Measurements from ENCODE around the gene CACFD1. TPM values are rescaled to one million over a fixed set of nuclear protein-coding genes. Genes with fewer than 3 reads are reported as not detected.

The CACFD1 gene
- total and polyA plus RNA-seq, 9 of the 15 experiments (the other 6 are each of a cell fraction or from before 2014, with no cell fraction given) = 0.11 to 1.4 (median 1.1) TPM; not detected in 2

DNA sequence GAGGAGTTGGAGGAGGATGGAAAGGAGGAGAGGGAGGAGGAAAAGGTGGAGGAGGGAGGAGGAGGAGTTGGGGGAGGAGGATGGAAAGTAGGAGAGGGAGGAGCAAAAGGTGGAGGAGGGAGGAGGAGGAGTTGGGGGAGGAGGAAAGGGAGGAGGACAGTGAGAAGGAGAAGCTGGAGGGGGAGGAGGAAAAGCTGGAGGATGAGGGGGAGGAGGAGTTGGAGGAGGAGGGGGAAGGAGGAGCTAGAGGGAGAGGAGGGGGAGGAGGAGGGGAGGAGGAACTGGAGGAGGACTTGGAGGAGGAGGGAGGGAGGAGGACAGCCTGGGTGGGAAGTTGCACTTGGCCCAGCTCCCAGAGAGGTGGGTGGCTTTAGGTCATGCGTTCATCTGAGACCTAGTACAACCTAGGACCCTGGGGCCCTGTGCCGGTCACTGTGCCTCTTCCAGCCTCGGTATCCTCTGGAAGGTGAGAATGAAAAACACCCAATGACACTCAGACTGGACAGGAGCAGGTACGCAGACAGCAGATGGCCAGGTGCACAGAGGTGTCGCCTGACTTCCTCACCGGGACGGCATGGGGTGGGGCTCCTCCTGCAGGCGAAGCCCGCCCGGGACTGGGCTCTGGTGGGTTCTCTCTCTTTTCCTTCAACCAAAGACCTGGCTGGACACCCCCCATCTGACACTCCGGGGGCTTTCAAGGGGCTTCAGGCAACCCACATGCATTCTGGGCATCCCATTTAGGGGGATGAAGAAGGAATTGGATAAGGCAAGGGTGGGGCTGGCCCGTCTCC, 31.3 kb downstream of the CACFD1 start:
- CTCF ChIA-PET (ENCODE audit: low intra/inter-chr PET ratio) = interaction anchor here (0.6 kb wide), 1 partner anchor 1221 kb away, joined by 4 read pairs; no protein-coding TSS in a partner anchor
- H4K20me1 ChIP-seq (replicated peaks; ENCODE audit: control insufficient read depth, insufficient read depth, low read length) = no peaks in the 10 kb centered on the region
- H3K79me2 ChIP-seq (ENCODE audit: control insufficient read depth, insufficient read depth, low read length) = no peaks in the 10 kb centered on the region
- H3K9me3 ChIP-seq (replicated peaks; ENCODE audit: control insufficient read depth, insufficient read depth, low read depth, low read length) = no peaks in the 10 kb centered on the region; the same call in 1 of the 2 replicates
- DNase-seq (ENCODE audit: extremely low read depth in 1 of 4, low spot score in 3 of 4) (no peak), FAIRE-seq (no peak), ATAC-seq (no peak)
- peaks cover 0 to 43% of the 10 kb centered on the region in 2 experiments; a peak in 3 of 5 replicates for H3K4me1 ChIP-seq (replicated peaks in 1 of 2; ENCODE audit: control insufficient read depth in 2 of 2, insufficient read depth in 2 of 2, low read length in 2 of 2)
- H3K27me3 ChIP-seq (ENCODE audit: control insufficient read depth in 2 of 2, insufficient read depth in 2 of 2, low read length in 2 of 2) = peaks cover 32 to 88% of the 10 kb centered on the region in 2 experiments; a peak in 4 of 5 replicates
- H3K4me2 ChIP-seq (ENCODE audit: insufficient read depth, low read length) = no peak overlapping the region
- POLR2A ChIA-PET = no interaction called here
- 13% methylated on average over 10 of the region's 12 CpGs for WGBS (ENCODE audit: insufficient coverage, low coverage, missing lambda C conversion rate)
- H3K9ac ChIP-seq (ENCODE audit: insufficient read depth in 1 of 2, low read depth in 2 of 2, low read length in 2 of 2) = no peak overlapping the region
- no peak overlapping the region for H2AFZ ChIP-seq (ENCODE audit: low read depth, low read length)
- no peak overlapping the region for H3K27ac ChIP-seq (ENCODE audit: extremely low read depth, low read depth, low read length)
- H3K4me3 ChIP-seq = no peak overlapping the region
- no TSS peak for BruUV-seq (replicated peaks)
- no peaks in the 10 kb centered on the region for H3K9me1 ChIP-seq (ENCODE audit: control insufficient read depth, insufficient read depth, low read length)
- intact Hi-C loops (cut with micrococcal nuclease) (no loop called here), in situ Hi-C loops (cut with MboI) (no loop called here)
- no peaks in the 10 kb centered on the region for H3K36me3 ChIP-seq (ENCODE audit: control insufficient read depth, insufficient read depth, low read length)
- TF ChIP-seq EGR1 (conservative IDR thresholded peaks at IDR 0.05) (0 out of 2 replicates have a peak, but pooled peaks have one; percentile 20), ZNF79 (CRISPR knock-in tag; IDR thresholded peaks at IDR 0.05; ENCODE audit: low read depth) (no peak), ZNF263 (CRISPR knock-in tag; IDR thresholded peaks at IDR 0.05; ENCODE audit: borderline replicate concordance) (peak; percentile 97)

DNA sequence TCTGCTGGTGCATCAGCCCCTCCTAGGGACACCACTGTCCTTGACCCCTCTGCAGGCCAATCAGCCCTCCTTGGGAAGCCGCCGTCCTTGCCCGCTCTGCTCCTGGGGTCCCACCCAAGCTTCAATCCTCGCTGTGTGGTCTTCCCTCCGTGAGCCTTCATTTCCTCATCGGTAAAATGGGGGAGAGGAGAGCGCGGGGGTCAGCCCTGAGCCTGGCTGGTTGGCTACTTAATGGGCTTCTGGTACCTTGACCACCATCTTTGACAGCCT, 31.8 kb downstream of the CACFD1 start:
- CTCF ChIA-PET (ENCODE audit: low intra/inter-chr PET ratio) = interaction anchor here (0.6 kb wide), 1 partner anchor 1222 kb away, joined by 4 read pairs; no protein-coding TSS in a partner anchor
- POLR2A ChIA-PET = no interaction called here
- in situ Hi-C loops (cut with MboI) = no loop called here
- H3K9me3 ChIP-seq (replicated peaks; ENCODE audit: control insufficient read depth, insufficient read depth, low read depth, low read length) = no peaks in the 10 kb centered on the region; the same call in 1 of the 2 replicates
- peaks cover 0 to 40% of the 10 kb centered on the region in 2 experiments; a peak in 2 of 5 replicates for H3K4me1 ChIP-seq (replicated peaks in 1 of 2; ENCODE audit: control insufficient read depth in 2 of 2, insufficient read depth in 2 of 2, low read length in 2 of 2)
- FAIRE-seq = no peak
- no peaks in the 10 kb centered on the region for H4K20me1 ChIP-seq (replicated peaks; ENCODE audit: control insufficient read depth, insufficient read depth, low read length)
- no peaks in the 10 kb centered on the region for H3K36me3 ChIP-seq (ENCODE audit: control insufficient read depth, insufficient read depth, low read length)
- H3K27ac ChIP-seq (ENCODE audit: extremely low read depth, low read depth, low read length) = no peak overlapping the region
- no peak overlapping the region for H3K4me2 ChIP-seq (ENCODE audit: insufficient read depth, low read length)
- intact Hi-C loops (cut with micrococcal nuclease) = no loop called here
- H2AFZ ChIP-seq (ENCODE audit: low read depth, low read length) = no peak overlapping the region
- no peak for ATAC-seq
- H3K9ac ChIP-seq (ENCODE audit: insufficient read depth in 1 of 2, low read depth in 2 of 2, low read length in 2 of 2) = no peak overlapping the region
- DNase-seq (ENCODE audit: extremely low read depth in 1 of 4, low spot score in 3 of 4) = no peak
- H3K4me3 ChIP-seq = no peak overlapping the region
- H3K9me1 ChIP-seq (ENCODE audit: control insufficient read depth, insufficient read depth, low read length) = no peaks in the 10 kb centered on the region
- BruUV-seq (replicated peaks) = no TSS peak
- no peaks in the 10 kb centered on the region for H3K79me2 ChIP-seq (ENCODE audit: control insufficient read depth, insufficient read depth, low read length)
- TF ChIP-seq CEBPB (tag; IDR thresholded peaks at IDR 0.05) = no peak
- no peak for TF ChIP-seq SRSF3 (IDR thresholded peaks at IDR 0.05; ENCODE audit: insufficient read depth, low read length)
- H3K27me3 ChIP-seq (ENCODE audit: control insufficient read depth in 2 of 2, insufficient read depth in 2 of 2, low read length in 2 of 2) = peaks cover 32 to 93% of the 10 kb centered on the region in 2 experiments; a peak in 4 of 5 replicates
- WGBS (ENCODE audit: insufficient coverage, low coverage, missing lambda C conversion rate) = 25% methylated on average over 8 of the region's 8 CpGs
